Measurements from ENCODE around the gene ABCC1.

GRCh38 chr16:16018705-16019104 is 69.3 kb downstream of the ABCC1 start:
- TF ChIP-seq POLR2A (IDR thresholded peaks at IDR 0.05) = no peak
- no peak for TF ChIP-seq CTCF (IDR thresholded peaks at IDR 0.05 in 4 of 5, conservative IDR thresholded peaks at IDR 0.05 in 1 of 5)
